HG02763 (cell line): ENCODE measurements around the gene AFF1.
A peak's percentile ranks its signal among the peaks of the same experiment; 100 is the strongest.

Experiments
- ATAC-seq: cut with Tn5 transposase; IDR thresholded peaks from one replicate; pipeline ENCODE4 v1.9.1; 2021; ENCODE audit warnings: mild to moderate bottlenecking, moderate library complexity; ENCODE audit not compliant: unreplicated experiment

Gene AFF1

GRCh38 chr4:86947501-86948120, 12.8 kb downstream of the AFF1 start:
- ATAC-seq: no peak

GRCh38 chr4:86948276-86948675, 13.5 kb downstream of the AFF1 start:
- ATAC-seq: no peak

- no peak for ATAC-seq
These were observed 16.2 kb downstream of the AFF1 start for GRCh38 chr4:86950831-86951525.

GRCh38 chr4:86955888-86956451, 21.2 kb downstream of the AFF1 start:
- no peak for ATAC-seq

- peak; percentile 28 for ATAC-seq
These were observed 22.4 kb downstream of the AFF1 start for GRCh38 chr4:86957215-86957614.

- ATAC-seq: no peak
These were observed 25.0 kb downstream of the AFF1 start for GRCh38 chr4:86959588-86960500.

- no peak for ATAC-seq
These were observed 25.7 kb downstream of the AFF1 start for GRCh38 chr4:86960557-86960961.

GRCh38 chr4:86961116-86961515, 26.3 kb downstream of the AFF1 start:
- ATAC-seq: no peak

GRCh38 chr4:86961605-86962295, 26.9 kb downstream of the AFF1 start:
- ATAC-seq: peak; percentile 88

- ATAC-seq: no peak
These were observed 28.9 kb downstream of the AFF1 start for GRCh38 chr4:86963697-86964096.

GRCh38 chr4:86965019-86965976, 30.5 kb downstream of the AFF1 start:
- ATAC-seq: peak; percentile 52

- ATAC-seq: no peak
These were observed 32.3 kb downstream of the AFF1 start for GRCh38 chr4:86967073-86967472.

GRCh38 chr4:86967798-86968197, 33.0 kb downstream of the AFF1 start:
- ATAC-seq: no peak

GRCh38 chr4:86968547-86968946, 33.7 kb downstream of the AFF1 start:
- ATAC-seq: no peak

- no peak for ATAC-seq
These were observed 35.9 kb downstream of the AFF1 start for GRCh38 chr4:86970447-86971354.

- no peak for ATAC-seq
These were observed 36.5 kb downstream of the AFF1 start for GRCh38 chr4:86971355-86971683.

GRCh38 chr4:86972997-86973396, 38.2 kb downstream of the AFF1 start:
- no peak for ATAC-seq

GRCh38 chr4:86973668-86974067, 38.9 kb downstream of the AFF1 start:
- ATAC-seq: no peak

- ATAC-seq: no peak
These were observed 39.8 kb downstream of the AFF1 start for GRCh38 chr4:86974551-86974994.
